ENCODE measurements around the gene UCP2.

The UCP2 gene

DNA sequence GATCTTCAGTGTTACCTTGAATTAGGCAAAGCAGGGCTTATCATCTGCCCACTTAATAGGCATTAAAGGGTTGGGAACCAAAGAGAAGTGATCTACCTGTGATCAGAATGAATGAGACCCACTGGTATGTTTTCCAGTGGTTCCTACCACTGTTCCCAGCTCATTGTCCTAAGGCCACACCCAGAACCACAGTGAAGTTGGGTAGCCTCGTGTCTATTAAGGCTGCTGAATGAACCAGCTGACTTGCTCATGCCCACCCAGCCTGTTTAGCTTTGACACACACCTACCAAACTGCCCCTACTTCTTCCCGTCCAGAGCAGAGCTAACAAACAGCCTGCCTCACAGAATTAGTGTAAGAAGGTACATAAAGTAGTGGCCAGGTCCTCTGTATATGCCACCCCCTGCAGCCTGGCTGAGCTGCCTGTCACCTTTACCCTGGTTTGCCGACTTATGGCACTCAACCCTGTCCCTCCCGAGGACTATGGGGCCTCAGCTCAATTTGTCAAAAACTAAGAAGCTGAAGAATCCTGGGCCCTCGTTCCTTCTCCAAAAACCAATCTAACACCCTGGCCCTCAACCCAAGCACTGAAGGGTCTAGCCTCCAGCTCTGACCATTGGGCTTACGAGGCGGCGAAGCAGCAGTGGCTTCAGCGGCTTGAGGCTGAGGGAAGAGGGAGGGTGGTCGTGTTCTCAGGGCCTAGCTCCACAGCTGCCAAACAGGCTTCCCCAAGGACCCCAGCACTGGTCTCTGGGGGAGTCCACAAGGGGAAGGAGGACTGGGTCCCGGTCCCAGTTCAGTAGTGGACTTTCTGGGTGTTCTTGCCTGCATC is 9.8 kb downstream of the UCP2 start:
- no peak for DNase-seq (ENCODE audit: low read depth in 2 of 3, low spot score in 2 of 3)

DNA sequence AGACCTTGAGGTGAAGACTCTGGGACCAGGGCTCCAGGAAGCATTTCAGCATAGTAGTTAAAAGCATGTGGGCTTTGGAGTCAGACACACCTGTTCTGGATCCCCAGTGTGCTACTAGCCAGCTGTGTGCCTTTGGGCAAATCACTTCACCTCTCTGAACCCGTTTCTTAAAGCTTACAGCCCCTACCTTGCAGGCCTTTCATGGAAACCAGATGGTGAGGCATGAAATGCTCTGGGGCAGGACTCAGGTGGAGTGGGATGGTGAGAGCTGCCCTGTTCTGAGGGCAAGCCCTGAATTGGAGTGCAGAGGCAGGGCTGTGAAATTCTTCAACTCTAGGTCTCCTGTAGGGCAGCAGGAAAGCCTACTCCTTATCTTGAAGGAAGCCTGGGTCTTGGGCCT is 10.5 kb downstream of the UCP2 start:
- no peak for DNase-seq (ENCODE audit: low read depth in 2 of 3, low spot score in 2 of 3)

DNA sequence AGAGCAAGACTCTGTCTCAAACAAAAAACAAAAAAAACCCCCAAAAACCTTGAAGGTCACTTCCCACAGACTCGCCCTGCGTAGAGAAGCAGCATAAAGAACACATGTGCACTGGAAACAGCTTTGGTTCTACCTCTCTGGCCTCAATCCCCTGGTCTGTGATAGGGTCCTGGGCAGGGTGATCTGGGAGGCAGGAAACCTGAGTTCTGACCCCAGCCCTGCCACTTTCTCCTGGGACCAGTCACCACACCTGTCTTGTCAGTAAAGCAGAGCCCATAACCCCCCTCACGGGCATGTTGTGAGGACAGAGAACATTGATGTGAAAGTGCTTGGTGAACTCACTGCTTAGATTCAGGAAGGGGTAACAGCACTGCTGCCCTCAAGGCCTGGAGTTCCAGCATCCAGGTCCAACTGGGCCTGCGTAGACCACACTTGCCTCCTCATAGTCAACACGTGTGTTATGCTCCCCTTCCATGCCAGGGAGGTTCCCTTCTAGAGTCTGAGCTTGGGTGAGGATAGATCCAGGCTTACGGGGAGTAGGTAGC is 11.4 kb downstream of the UCP2 start:
- no peak for DNase-seq (ENCODE audit: low read depth in 2 of 3, low spot score in 2 of 3)

DNA sequence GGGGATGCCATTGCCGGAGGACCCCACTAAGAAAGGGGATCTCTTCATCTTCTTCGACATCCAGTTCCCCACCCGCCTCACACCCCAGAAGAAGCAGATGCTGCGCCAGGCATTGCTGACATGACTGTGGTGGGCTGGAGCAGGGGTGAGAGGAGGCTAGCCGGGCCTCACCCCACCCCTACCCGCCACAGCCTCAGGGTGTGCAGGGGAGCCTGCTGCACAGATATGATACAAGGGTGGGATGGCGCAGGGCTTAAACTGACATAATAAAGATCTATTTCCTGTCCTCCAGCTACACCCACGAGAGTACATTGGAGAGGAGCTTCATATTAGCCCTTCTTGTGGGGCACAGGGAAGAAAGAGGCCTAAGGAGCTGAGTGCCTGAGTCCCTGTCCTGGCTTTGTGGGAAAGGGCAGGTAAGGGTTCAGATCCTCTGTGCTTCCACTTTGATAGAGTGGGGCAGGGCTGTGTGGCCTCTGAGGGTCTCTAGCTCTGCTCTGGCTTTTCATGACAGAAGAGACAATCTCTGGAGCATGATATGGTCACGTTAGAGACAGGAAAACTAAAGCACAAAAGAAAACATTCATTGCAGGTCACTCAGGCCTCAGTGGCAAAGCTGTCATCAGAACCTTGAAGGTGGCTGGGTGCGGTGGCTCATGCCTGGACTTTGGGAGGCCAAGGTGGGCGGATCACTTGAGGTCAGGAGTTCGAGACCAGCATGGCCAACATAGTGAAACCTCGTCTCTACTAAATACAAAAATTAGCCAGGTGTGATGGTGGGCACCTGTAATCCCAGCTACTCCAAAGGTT is 12.4 kb downstream of the UCP2 start:
- DNase-seq (ENCODE audit: low read depth in 2 of 3, low spot score in 2 of 3): no peak

DNA sequence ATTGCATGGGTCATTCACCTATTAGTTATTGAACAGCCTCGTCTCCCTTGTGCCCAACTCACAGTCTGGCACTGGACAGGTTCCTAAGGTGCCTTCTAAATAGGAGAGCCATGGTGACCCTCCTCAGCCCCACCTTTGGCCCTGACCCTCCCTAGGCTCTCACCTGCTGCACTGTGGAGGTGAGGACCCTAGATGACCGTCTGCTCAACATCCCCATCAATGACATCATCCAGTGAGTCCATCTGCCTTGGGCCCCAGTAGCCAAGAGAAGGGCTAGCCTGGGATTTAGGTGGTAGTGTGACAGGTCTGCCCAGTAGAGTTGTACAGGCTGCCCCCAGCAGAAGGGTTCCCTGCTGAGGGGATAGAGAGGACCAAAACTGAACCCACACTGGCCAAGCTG is 13.6 kb downstream of the UCP2 start:
- DNase-seq (ENCODE audit: low read depth in 2 of 3, low spot score in 2 of 3): no peak

DNA sequence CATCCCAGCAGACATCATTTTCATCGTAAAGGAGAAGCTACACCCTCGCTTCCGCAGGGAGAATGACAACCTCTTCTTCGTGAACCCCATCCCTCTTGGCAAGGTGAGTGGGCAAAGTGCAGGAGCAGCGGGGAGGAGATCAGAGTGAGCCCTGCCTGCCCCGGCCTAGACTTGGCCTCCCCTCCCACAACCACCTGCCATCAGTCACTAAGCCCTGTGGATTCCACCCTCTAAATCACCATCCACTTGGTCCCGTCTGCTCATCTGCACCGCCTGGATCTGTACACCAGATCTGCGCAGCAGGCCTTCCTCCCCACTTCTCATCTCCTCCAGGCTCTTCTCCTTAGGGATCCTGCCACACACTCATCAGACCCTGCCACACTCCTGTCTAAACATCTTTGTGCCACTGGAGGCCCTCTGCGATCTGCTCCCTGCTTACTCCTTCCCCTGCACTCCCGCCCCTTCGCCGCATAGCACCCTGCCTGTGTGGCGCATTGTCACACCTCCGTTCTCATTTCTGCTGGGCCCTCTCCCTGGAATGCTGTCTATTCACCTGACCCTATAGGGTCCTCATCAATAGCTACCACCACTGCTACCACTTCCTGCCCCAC is 14.2 kb downstream of the UCP2 start:
- DNase-seq (ENCODE audit: low read depth in 2 of 3, low spot score in 2 of 3): no peak

DNA sequence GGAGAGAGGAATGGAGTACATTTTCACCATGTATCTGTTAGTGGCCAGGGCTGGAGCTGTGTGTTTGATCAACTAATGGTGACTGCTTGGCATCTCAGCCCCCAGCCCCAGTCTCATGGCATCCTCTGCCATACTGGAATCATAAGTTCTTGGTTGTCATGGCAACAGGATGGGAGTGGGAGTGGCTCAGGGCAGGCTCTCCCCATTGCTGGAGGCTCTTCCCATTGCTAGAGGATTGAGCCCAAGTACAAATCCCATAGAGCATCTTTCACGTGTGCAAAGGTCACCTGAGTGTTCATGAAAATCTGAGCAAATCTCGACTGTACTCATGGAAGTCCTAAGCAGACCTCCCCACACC is 16.9 kb downstream of the UCP2 start:
- no peak for DNase-seq (ENCODE audit: low read depth in 2 of 3, low spot score in 2 of 3)

DNA sequence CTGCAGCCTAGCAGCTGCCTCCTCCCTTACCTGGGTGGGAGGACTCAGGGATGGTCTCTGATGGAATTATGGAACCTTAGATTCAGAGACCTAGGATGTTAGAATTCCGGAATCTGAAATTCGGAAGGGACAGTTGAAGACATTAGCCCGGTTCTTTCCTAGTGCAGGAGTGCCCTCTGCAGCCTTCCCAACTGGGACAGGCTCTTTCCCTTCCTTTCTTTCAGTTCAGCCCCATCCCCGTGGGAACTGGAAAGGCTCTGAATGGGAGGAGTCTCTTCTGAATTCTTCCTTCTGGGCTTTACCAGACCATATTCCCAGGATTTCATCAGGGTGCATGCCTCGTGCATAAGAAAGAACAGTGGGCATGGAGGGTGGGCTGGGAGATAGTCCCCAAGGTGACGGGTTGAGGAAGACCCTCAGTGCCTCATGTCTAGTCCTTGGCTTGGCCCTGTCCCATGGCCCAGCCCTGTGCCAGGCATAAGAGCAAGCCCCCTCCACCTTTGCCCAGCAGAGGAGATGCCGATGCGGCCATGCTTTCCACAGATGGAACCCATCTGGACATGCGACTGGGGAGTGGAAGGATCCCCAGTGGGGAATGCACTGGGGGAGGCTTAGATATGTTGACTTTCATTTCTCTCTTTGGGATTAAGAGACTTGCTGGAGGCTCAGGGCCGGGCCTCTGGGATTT is 17.4 kb downstream of the UCP2 start:
- DNase-seq (ENCODE audit: low read depth in 2 of 3, low spot score in 2 of 3): no peak

DNA sequence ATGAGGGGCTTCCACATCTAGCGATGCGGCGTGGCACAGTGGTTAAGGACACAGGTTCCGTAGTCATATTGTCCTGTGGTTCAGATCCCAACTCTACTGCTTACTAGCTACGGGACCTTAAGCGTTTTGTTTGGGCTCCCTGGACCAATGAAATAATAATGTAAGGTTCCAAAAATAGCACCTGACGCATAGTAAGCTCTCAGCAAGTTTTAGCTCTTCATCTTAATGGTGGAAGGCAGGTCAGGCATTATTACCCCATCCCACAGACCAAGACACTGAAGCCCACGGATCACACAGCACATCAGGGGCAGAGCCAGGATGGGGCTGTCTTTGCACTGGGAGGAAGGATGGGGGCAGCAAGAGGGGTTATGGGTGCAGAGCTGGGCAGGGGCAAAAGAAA is 18.8 kb downstream of the UCP2 start:
- no peak for DNase-seq (ENCODE audit: low read depth in 2 of 3, low spot score in 2 of 3)

DNA sequence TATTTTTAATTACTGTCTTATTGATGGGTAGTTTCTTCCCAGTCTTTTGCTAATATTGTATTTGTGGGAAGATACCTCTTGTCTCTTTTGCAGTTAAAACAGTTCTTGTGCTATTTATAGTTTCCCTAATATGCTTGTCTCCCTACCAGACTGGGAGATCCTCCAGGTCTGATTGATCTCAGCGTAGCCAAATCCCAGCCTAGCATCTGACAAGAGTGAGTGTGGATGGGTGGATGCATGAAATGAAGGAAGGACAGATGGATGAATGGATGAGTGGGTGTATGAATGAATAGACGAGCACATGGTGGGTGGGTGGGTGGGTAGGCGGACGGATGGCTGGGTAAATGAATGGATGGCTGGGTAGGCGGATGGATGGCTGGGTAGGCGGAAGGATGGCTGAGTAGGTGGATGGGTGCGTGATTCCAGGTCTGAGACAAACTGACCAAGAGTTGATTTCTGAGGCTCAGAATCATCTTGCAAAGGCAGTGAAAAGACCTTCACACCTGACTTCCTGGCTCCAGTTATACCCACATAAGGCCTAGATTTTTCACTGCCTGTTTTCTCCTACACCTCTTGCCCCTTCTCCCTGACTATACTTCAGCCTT is 20.4 kb downstream of the UCP2 start:
- DNase-seq (ENCODE audit: low read depth in 2 of 3, low spot score in 2 of 3): no peak

DNA sequence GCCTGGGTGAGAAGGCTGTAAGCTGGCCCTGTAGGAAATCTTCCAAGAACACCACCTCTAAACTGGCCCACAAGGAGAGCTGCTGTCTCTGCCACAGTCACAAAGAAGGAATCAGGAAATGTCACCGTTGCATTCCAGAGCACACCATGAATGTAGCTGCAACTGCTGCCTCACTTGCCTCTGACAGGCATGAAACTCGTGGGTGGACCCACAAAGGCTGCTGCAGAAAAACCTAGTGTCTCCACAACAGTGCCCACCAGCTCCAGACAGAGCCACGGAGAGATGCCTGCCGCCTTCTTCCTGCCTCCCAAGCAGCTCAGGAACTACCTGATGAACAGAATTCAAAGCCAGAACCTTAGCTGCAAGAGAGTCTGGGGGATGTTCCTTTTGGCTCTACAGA is 21.3 kb downstream of the UCP2 start:
- no peak for DNase-seq (ENCODE audit: low read depth in 2 of 3, low spot score in 2 of 3)

DNA sequence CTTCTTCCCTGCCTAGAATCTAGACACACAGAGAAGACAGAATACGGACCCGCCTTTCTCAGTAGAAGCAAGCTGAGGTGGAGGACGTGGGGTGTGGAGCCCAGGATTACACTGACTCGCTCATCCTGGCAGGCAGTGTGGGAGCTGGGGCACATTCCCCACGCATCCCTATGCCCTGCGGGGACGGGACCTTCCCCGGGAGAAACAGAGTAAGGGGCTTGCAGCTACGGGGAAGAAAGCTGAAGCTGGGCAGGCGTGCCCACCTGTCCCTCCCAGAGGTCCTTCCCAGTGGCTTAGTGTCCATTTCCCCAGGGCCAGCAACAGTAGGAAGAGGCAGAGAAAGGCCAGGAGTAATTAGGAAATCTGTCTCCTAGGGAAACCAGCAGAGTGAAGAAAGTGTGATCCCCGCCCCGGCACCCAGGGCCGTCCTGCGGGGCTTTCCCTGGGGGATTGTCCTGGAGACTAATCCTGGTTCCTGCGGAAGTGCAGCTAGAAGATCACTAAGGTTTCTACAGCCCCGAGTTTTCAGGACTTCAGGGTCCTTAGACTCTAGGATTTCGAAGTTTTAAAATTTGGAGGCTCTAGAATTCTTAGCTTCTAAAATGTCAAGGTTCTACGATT is 24.0 kb downstream of the UCP2 start:
- no peak for DNase-seq (ENCODE audit: low read depth in 2 of 3, low spot score in 2 of 3)

DNA sequence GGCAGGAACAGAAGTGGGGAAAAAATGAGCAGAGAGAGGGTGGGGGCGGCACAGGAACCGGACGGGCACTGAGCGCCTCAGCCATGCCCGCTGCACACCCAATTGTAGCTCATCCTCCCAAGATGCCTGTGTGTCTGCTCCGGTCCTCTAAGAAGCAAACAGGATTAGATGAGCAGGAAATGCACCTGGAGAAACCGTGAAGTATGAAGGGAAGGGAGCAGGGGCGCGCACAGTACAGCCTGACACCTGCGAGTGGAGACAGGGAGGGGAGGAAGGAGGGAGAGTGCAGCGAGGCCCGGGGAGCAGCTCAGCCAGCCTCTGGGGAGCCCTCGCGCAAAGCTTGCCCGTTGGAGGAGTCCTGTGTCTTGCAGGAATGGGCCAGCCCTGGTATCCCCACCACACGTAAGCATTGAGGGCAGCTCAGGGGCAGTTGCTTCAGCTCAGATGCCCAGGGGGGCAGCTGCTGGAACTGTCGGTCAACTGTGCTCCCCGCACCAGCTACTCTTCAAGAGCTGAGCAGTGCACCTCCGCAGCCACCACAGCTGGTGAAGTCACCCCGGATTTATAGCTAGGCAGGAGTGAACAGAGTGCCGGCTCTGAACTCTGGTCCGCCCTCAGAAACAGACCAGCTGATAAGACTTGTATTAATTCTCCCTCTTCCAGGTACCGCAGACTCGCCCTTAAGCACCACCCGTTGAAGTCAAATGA is 24.8 kb downstream of the UCP2 start:
- no peak for DNase-seq (ENCODE audit: low read depth in 2 of 3, low spot score in 2 of 3)

DNA sequence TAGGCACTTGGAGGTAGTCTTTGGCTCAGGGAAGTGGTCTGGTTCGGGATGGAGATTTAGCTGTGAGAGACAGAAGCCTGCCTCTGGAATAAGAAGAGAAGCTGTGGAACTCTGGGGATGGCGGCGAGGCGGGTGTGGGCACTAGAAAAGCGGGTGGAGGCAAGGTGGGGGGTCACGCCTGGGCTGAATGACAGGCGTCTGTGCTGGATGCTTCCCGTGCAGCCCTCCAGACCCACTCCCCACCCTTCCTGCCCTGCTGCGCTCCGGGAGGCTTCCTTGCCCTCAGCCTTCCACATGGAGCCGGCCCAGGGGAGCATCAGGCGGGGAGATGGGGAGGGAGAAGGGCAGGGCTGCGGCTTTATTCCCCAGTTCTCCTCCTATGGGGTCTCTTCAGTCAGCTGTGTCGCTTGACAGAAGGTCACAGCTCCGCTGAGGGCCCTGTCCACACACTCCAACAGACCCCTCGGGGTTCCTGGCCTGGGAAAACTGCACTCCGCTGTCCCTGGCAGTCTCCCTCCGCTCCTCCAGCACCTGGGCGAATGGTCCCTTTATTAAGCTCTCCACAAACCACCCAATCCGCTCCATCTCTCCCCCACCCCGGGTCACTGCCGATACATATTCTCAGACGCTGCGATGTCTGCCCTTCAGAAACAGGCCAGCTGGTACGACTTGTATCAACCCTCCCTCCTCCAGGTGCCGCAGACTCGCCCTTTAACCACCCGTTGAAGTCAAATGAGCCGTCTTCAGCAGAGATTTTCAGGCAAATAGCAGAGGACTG is 25.6 kb downstream of the UCP2 start:
- DNase-seq (ENCODE audit: low read depth in 2 of 3, low spot score in 2 of 3): no peak

DNA sequence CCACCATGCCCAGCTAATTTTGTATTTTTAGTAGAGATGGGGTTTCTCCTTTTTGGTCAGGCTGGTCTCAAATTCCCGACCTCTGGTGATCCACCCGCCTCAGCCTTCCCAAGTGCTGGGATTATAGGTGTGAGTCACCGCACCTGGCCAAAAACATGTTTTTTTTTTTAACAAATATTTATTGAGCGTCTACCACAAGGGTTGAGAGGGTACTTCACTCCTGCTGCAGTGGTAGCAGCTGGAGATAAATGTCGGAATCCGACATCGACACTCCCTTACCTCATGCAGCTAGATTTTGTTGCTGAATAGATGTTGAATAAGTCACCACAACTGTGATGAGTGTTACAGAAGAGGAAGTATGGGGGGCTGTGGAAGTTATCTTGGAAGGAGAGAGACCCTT is 30.8 kb downstream of the UCP2 start:
- no peak for DNase-seq (ENCODE audit: low read depth in 2 of 3, low spot score in 2 of 3)

DNA sequence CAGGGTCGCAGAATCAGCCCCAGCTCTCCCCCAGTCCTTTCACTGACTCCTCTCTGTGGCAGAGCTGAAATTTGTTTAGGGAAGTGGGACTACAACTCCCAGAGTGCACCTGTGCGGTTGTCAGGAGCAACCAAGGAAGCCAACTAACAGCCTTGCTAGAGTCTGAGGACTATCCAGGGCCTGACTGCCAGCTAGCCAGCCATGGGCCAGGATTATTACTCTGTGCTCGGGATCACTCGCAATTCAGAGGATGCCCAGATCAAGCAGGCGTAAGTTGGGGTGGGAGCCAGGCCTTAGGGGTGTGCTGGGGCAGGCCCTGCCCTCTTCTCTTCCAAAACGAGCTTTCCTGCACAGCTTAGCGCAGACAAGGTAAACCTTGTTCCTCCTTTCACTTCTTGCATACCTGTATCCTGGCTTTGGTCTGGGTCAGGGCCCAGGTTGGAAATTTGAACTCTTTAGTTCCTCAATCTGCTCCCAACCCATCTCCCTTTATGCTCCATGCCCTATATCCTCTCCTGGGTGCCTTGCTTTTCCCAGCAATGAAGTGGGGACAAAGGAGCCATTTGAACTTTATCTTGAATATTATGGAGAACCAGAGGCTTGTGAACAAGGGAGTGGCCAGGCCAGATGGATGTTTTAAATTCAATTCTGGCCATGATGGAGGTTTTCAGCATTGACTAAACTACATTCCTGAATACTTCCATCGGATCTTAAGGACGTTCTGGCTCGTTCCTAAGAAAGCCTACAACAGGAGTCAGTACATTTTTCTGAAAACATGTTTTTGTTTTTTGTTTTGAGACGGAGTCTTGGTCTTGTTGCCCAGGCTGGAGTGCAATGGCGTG is 31.6 kb downstream of the UCP2 start, which contains the start of gene DNAJB13:
Gene DNAJB13 (plus strand): TSS at position 158 of the 842 bp plus-strand sequence. CDS start 44 bp downstream, at position 202.
- no peak for DNase-seq (ENCODE audit: low read depth in 2 of 3, low spot score in 2 of 3)

DNA sequence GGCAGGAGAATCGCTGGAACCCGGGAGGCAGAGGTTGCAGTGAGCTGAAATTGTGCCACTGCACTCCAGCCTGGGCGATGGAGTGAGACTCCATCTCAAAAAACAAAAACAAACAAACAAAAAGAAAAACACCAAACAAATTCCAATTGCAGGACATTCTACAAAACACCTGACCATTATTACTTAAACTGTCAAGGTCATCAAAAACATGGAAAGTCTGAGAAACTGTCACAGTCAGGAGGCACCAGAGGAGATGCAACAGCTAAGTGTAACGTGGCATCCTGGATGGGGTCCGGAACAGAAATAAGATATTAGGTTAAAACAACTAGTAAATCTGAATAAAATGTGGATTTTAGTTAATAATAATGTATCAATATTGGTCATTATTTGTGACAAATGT is 32.7 kb downstream of the UCP2 start:
- DNase-seq (ENCODE audit: low read depth in 2 of 3, low spot score in 2 of 3): no peak

DNA sequence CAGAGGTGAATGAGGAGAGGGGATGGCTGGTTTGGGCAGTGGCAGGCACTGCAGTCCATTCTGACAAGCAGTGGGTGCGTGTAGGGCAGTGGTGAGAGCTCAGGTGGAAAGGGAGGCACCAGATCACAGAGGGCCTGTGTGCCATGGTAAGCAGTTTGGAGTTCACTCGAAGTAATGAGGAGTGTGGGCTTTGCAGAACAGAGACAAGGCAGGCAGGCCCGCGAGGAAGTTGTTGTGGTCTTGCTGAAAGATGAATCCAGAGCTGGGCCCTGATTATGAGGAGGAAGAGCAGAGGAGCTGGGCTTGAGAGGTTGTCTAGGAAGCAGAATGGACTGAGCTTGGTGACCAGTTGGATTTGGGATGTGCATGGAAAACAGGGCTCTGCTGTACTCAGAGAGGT is 33.4 kb downstream of the UCP2 start:
- no peak for DNase-seq (ENCODE audit: low read depth in 2 of 3, low spot score in 2 of 3)

Data from activated CD8-positive, alpha-beta memory T cell treated with anti-CD3 and anti-CD28 coated beads for 48 hours (primary cell).